SK-N-DZ (cell line): ENCODE results near the gene INHA.

Experiments used
- DNase-seq: peaks from one replicate; pipeline ENCODE4 v3.0.0-alpha.2; 2015; ENCODE audit warnings: low spot score

Gene INHA

DNA sequence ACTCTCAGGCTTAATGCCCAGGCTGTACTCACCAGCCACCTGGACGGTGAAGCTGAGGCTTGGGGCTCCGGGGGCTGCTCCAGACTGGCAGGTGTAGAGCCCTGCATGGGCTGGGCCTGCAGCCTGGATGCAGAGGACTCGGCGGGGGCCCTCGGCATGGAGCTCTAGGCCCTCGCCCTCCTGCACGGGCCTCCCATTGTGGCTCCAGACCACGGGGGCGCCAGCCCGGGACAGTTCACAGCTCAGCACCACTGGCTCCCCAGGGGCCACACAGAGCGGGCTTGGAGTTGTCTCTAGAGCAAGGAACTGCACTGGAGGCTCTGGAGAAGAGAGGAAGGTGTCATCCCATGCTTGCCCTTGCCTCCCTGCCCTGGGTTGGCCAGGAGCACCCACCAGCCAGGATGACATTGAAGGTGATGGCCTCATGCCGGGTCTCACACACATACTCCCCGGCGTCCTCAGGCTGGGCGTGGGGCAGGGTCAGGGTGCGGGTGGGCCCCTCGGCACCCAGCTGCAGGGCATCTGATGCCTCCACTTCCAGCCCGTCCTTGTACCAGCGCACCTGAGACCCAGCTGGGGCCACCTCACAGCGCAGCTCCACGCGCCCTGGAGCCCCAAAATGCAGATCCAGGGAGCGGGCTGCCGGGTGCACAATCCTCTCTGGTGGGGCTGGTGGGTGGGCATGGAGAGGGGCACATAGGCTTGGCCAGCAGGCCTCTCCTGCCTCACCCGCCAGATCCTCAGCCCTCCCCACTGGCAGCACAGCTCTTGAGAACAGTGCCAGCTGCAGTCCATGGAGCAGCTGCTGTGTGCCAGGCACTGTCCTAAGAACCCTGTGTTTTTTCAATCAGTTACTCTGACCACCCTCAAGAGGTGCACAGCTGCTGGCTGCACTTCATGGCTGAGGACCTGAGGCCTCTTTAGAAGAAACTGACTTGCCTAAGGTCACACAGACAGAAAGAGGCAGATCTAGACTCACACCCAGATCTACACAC lies 14.0 kb upstream of the INHA start:
- no peak for DNase-seq

DNA sequence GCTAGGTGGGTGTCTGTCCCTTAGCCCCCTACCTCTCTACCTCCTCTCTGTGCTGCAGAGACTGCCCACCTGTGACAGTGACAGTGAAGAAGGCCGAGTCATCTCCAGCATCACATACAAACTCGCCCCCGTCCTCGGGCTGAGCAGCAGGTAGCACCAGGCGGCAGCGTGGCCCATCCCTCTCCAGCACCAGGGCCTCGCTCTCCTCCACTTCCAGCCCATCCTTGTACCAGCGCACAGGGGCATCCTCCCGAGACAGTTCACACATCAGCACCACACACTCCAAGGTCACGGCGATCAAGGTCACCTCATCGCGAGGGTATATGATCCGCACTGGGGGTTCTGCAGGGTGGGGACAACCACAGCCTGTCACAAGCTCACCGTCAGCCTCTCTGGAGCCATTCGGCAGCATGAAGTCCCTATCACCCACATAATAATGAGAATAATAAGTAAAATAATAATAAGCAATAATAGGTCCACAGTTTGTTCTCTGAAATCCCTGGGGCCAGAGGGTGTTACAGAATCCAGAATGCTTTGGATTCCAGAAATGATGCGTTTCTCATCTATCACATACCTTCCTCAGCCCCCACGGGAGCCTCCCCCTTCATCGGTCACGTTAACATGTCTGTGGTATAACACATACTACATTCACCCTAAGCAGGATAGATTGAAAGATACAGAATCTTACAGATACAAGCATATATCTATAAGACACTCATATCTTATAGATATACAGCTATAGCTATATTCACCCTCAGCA lies 12.8 kb upstream of the INHA start:
- DNase-seq, result no peak

DNA sequence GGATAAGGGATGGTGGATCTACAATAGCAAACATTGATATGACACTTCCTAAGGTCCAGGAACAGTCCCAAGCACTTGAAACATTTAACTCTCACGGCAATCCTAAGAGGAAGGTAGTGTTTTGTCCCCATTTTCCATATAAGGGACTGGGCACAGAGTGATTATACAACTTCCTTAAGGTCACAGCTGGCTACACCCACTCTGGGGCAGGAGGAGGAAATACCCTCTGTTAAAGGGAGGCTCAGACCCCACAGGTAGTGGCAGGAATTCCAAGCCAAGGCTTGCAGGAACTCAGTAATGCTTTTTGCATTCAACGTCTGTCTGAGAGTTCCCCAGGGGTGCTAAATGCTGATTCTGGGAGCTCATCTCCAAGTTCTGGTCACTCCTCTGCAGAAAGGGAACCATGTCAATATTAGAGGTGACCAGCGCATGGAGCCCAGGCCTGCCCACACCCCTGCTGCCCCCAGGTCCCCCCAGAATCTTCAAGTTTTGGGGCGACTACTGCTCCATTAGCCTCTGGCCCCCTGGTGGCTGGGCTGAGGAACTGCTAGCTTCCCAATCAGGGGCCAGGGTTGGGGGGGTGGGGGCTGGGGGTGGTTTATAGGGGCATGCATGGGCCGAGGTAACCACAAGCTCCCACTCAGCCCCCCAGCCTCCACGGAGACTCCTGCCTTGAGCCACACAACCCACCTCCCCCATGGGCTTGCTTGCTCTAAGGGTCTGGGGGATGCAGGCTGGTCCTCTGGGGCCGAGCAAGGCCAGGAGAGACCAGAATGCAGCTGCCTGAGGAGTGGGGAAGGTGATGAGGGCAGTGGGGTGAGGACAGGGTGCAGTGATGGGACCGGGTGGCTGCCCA lies 11.8 kb upstream of the INHA start:
- no peak for DNase-seq

DNA sequence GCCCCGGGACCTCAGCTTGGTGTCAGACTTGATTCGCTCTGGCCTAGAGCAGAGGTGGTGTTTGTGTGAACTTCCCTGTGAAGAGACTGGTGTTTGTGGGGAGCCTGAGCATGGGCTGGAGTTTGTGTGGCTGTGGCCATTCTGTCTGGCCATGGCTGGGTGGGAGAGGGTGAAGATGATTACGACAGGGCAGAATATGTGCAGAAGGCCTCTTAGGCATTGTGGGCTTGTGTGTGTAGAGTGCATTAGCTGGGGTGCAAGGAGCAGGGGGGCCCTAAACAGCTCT lies 11.3 kb upstream of the INHA start:
- no peak for DNase-seq

DNA sequence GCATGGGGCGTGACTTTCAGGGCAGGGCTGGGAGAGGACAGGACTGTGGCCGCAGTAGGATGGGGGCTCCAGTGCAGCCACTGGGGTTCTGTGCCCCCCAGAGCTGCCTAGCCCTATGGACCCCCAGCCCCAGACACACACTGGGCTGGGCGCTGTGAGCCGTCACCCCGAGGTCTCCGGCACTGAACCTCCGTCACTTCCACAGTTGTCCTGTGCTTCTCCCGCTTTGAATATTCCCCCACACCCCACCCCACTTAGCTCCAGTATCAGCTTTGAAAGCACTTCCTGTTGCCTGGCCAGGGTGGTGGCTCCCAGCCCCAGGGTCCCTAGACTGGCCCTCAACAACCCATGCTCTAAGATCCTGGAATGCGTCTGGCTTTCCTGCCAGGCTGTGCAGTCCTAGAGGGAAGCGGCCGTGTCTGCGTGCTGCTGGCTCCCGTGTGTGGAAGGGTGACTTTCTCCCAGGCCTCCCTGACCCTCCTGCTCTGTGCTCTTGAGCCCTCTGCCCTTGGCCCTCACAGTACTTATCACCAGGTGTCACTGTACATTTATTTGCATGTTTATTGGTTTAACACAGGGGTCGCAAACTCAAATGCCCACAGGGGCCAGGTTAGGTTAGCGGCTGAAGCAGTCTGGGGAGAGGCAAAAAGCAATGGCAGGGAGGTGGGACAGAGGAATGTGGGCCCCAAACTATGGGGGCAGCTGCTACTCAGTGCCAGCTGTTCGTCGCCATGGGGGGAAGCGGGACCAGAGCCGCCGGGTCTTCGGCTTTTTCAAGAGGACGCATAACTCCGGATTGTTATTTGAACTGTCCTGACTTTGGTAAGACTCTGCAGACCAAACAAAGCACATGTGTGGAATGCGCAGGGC lies 10.7 kb upstream of the INHA start:
- no peak for DNase-seq

DNA sequence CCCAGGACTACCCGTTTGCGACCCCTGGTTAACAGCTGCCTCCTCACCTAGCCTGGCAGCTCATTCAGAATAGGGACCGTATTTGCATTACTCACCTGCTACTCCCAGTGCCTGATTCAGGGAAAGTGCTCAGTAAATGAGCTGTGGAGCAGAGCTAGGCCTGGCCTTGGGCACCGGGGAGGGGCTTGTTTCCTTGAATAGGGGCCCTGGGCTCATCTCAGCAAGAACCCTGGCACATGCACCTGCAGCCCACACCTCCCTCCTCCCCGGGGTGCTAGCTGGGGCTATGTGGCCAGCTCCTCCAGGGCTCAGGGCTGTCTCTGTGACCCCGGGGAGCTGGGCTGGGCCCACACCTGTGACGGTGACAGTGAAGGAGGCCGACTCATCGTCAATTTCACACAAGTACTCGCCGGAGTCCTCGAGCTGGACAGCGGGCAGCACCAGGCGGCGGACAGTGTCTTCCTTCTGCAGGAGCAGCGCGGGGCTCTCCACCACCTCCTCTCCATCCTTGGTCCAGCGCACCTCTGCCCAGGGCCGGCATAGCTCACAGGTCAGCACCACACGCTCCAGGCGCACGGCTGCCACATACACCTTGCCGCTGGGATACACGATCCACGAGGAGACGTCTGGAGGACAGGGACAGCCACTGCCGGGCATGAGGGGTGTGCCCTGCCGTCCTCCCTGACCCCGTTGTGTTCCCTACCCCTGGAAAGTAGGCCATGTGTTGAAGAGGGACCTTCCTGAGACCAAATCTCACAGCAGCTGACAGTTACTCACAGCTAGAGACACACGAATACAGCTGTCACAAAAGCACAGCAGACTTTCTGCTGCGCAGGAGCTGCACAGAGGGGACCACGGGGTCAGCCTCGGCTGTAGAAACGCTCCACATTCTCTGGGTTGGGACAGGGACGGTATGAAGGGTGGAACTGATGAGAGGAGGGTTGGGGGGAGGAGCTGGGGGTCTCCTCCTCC lies 9.8 kb upstream of the INHA start:
- DNase-seq, result no peak

DNA sequence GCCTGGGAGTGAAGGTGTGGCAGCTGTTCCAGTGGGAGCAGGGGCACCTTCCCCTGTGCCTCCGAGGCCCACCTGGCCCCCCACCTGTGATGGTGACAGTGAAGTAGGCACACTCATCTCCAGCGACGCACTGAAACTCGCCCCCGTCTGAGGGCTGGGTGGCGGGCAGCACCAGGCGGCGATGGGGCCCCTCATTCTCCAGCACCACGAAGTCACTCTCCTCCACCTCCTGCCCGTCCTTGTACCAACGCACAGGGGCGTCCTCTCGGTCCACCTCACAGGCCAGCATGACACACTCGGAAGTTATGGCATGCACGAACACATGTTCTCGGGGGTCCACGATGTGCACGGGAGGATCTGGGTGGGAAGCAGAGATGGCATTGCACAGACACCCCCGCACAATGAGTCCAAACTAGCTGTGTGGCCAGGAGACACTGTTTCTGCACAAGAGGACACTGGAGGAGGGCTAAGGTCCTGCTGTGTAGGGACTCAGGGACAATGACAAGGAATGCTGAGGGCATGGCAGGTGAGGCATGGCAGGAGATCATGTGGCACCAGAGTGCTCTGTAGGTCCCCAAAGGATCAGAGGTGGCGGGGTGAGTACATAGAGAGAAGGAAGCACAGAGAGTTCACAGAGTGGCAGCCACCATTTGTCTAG lies 8.7 kb upstream of the INHA start:
- no peak for DNase-seq

DNA sequence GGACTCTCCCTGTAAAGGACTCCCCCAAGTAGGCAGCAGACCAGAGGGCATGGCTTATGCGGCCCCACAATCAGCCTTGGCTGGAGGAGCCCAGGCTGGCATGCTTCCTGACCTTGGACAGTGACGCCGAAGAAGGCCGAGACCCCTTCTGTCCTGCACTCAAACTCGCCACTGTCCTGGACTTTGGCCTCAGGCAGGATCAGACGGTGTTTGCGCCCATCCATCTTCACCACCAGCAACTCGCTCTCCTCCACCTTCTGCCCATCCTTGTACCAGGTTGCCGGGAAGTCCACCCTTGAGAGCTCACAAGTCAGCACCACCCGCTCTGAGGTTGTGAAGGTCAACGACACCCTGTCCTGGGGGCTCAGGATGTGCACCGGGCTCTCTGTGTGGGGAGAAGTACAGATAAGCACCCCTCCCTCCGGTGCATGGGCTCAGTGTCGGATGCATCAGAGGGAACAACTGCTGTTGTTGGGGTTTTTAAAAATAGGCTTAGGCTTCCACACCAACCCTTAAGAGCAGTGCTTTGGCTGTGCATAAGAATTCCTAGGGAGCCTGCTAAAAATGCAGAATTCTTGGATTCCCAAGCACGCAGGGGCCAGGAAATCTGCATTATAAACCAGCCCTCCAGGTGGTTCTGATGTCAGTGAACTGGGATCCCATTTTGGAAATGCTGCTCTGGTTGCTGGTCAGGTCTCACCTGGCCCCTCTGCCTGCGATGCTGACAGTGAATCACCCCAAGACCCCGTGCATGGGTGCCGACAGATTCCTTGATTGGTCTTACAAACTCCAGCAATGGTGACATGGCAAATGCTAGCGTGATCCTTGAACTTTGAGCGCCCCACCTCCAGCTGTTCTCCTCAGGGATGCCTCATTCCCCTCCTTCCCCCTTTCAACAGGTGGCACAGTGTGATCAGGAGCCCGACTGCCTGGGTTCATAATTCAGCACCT lies 6.7 kb upstream of the INHA start:
- no peak for DNase-seq

DNA sequence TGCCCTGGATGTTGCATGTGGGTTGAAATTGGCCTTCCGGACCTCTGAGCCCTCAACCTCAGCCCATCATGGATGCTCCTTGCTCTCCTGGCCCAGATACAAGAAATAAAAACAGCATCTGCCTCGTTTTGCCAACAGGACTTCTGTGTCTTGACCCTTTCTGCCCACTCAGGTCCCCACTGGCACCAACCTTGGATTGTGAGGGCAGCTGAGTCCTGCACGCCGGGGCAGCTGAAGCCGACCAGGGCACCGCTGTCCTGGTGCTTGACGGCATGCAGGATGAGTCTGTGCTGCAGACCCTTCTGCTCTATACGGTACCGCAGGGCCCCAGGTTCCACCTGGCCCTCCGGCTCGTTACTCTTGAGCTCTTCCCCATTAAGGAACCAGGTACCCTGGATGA lies 5.5 kb upstream of the INHA start:
- no peak for DNase-seq

DNA sequence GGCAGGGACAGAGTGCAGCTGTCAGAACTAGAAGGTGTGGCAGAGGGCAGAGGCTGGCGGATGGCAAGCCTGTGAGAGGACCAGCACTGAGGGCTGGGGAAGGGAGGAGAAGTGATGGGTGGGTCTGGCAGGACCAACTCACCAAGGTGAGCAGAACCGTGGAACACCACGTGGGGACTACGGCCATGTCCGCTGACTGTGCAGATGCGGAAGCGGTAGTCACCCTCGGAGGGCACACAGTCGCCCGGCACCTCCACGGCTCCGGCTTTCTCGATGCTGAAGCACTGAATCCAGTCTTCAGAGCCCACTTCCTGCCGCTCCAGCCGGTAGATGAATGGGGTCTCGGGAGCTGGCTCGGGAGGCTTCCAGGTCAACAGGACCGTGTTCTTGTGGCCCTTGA lies 5.0 kb upstream of the INHA start:
- no peak for DNase-seq

DNA sequence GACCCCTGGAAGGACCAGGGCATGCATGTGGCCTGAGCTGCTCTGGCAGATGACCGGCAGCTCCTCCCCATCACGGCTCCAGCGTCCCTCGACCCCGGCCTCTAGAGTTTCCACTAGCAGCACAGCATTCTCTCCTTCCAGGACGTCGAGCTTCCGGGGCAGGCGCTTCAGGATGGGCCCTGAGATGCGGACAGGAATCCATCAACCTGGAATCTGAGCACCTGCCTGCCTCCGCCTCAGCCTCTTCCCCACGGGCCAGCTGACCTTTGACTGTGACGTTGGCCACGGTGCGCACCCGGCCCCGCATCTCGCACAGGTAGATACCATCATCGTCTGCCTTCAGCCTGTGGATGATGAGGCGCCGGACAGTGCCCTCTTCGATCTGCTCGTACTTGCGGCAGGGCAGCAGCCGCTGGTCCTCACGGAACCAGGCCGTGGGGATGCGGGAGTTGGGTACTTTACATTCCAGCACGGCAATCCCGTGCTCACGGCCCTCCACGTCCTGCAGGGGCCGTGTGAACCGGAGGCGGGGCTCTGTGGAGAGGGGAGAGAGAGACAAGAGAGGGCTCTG lies 4.2 kb upstream of the INHA start:
- DNase-seq, result no peak

DNA sequence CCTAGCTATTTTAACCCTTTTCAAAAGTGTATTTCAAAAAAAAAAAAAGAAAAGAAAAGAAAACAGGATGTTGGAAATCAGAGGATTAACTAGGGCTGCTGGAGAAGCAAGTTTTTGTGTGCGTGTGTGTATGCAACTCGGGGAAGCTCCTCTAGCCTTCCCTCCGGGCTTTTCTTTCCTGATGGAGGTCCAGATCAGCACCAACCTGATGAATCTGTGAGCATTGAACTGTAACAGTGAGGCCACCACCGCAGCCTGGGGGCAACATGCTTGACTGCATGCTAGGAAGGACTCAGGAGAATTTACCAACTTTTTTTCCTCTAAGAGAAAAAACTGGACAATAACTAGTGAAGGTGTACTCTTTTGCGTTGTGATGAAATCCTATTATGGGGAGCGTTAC lies 3.1 kb upstream of the INHA start:
- no peak for DNase-seq

DNA sequence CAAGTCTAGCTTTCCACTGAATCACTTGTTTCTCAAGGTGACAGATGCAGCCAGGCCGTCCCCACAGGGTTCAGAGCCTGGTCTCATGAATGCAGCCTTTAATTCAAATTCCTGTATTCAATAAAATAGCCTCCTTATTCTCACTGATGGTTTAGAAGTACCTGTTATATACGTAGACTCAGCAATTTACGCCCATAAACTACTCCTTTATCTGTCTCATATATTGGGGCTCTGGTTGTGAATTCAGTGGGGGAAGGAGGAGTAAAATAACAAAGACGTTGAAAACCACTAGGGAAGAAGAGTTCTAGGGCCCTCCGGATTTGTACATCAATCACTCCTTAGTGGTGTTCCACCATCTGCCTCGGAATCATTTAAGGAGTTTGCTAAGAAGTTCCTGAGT lies 2.5 kb upstream of the INHA start:
- no peak for DNase-seq

DNA sequence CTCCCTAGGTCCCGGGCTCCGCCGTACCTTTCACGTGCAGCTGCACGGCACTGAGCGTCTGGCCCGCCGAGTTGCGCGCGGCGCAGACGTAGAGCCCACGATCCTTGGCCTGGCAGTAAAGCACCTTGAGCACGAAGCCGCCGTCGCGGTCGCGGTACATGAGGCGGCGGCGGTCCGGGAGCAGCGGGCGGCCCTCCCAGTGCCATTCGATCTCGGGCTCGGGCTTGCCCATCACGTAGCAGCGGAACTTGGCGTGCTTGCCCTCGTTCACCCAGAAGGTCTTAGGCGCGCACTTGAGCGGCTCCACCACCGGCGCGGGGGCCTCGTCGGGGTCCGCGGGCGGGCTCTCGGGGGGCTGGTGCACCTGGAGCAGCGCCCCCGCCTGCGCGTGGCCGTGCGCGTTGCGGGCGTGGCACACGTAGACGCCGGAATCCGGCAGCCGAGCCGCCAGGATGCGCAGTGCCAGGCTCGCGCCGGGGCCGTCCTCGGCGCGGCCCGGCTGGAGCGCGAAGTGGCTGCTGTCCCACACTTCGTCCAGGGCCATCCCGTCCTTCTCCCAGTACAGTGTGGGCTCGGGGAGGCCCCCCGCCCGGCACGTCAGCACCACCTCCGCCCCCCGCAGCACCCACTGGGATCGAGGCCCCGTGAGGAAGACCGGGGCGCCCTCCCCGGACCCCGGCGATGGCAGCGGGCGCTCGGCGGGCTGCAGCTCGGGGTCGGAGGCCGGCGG lies 1.8 kb upstream of the INHA start:
- no peak for DNase-seq

DNA sequence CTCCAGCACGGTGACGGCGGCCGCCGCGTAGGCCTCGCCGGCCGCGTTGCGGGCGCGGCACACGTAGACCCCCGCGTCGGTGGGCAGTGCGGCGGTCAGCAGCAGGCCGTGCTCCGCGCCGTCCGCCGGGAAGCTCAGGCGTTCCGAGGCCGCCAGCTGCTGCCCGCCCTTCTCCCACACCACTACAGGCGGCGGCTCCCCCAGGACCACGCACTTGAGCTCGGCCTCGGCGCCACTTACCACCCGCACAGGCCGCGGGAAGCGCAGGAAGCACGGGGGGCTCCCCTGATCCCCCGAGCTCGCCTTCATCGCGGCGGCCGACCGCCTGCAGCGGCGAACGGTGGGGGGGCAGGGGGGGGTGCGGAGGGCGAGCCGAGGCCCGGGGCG lies 1.2 kb upstream of the INHA start:
- DNase-seq, result no peak

DNA sequence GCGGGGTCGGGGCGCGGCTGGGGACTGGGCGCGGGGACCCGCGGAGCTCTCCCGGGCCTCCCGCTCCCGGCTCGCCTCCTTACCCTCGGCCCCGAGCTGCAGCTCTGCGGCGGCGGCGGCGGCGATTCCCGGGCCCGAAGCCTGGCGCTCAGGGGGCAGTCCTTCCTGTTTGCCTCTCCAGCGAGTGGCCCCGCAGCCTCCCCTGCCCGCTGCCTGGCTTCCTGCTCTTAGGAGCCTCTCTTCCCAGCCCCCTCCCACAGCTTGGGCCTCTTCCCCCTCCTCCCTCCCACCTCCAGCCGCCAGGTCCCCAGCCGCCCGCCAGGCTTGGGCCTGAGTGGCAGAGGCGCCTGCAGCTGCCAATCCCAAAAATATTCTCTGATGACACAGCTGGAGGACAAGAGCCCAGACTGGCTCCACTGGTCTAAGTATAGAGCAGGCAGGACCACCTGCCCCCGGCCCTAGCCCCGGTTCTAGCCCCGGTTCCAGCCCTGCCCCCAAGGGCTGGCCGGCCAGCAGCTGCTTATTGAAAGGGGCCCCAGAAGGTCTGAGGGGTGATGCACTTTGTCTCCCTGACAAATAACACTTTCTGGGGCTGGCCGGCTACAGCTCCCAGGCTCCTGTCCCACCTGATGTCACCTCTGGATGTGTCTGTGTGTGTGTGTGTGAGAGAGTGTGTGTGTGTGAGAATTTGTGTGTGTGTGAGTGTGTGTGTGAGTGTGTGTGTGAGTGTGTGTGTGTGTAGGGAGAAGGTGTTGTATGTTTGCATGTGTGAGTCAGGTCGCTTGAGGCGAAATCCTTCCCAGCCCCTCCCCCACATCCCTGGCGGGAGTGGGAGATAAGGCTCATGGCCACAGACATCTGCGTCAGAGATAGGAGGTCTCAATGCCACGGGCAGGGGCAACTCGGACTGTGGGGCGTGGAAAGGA lies 536 bp upstream of the INHA start, which contains the start of gene OBSL1:
TSS of gene OBSL1 (minus strand) at position 229 of the 926 bp plus-strand sequence. CDS start 307 bp downstream, outside the sequence.
- DNase-seq, result peak; percentile 91
